ENCODE data around the gene IGSF21.

- TF ChIP-seq POLR2A (IDR thresholded peaks at IDR 0.05) (no peak), CTCF (IDR thresholded peaks at IDR 0.05) (no peak)
Measured at GRCh38 chr1:18263547-18264120, 156.0 kb downstream of the IGSF21 start.

Measured in tibial nerve (tissue), 3 donors.